HepG2 (cell line): ENCODE data around the gene CDK6. TPM values are rescaled to one million over a fixed set of nuclear protein-coding genes. Genes with fewer than 3 reads are reported as not detected.

Experiments
- CENPX ChIP-seq: sonication (generic); formaldehyde crosslinking; IDR thresholded peaks from 2 replicates; pipeline ENCODE4 v1.9.0; 2021; ENCODE audit warnings: mild to moderate bottlenecking, missing genetic modification reagents, moderate library complexity
- GTF2F1 ChIP-seq: fragments of 150-350 bp; IDR thresholded peaks from 2 replicates; pipeline ENCODE4 v1.6.1; 2014; ENCODE audit warnings: low read length
- IKZF1 ChIP-seq: fragments of 450-650 bp; IDR thresholded peaks from 2 replicates; pipeline ENCODE4 v1.7.1; 2016
- NR1H2 ChIP-seq: sonication (generic); formaldehyde crosslinking; IDR thresholded peaks from 2 replicates; pipeline ENCODE4 v1.8.1; 2022; ENCODE audit warnings: low read depth, missing genetic modification reagents, borderline replicate concordance
- PHB2 ChIP-seq: fragments of 450-650 bp; IDR thresholded peaks from 2 replicates; pipeline ENCODE4 v1.6.1; 2018; ENCODE audit not compliant: partially characterized antibody
- SMAD3 ChIP-seq: sonication (generic); formaldehyde crosslinking; IDR thresholded peaks from 2 replicates; pipeline ENCODE4 v1.4.0; 2020; ENCODE audit warnings: missing genetic modification reagents
- SOX5 ChIP-seq: IDR thresholded peaks from 2 replicates; pipeline ENCODE4 v1.6.1; 2016; ENCODE audit warnings: borderline replicate concordance
- THYN1 ChIP-seq: sonication (generic); formaldehyde crosslinking; IDR thresholded peaks from 2 replicates; pipeline ENCODE4 v1.8.1; 2023; ENCODE audit warnings: low read depth, mild to moderate bottlenecking, moderate library complexity, missing genetic modification reagents, borderline replicate concordance
- TOPORS ChIP-seq: sonication (generic); formaldehyde crosslinking; IDR thresholded peaks from 2 replicates; pipeline ENCODE4 v1.8.0; 2023; ENCODE audit warnings: mild to moderate bottlenecking, missing genetic modification reagents
- ZBTB8A ChIP-seq: sonication (generic); formaldehyde crosslinking; IDR thresholded peaks from 2 replicates; pipeline ENCODE4 v1.4.0; 2020; ENCODE audit warnings: mild to moderate bottlenecking, low read depth, missing genetic modification reagents, borderline replicate concordance
- ZNF24 ChIP-seq: fragments of 450-650 bp; IDR thresholded peaks from 2 replicates; pipeline ENCODE4 v1.6.1; 2017; ENCODE audit warnings: antibody characterized with exemption, mild to moderate bottlenecking
- ZNF337 ChIP-seq: sonication (generic); formaldehyde crosslinking; IDR thresholded peaks from 2 replicates; pipeline ENCODE4 v1.5.1; 2020; ENCODE audit warnings: missing genetic modification reagents, low read depth, mild to moderate bottlenecking, borderline replicate concordance
- ZNF614 ChIP-seq: IDR thresholded peaks from 2 replicates; pipeline ENCODE4 v1.6.1; 2018; ENCODE audit warnings: missing biosample characterization, missing genetic modification reagents, inconsistent platforms, borderline replicate concordance
- ZNF619 ChIP-seq: sonication (generic); formaldehyde crosslinking; IDR thresholded peaks from 2 replicates; pipeline ENCODE4 v1.4.0; 2020; ENCODE audit warnings: mild to moderate bottlenecking, missing genetic modification reagents
- ZNF670 ChIP-seq: sonication (generic); formaldehyde crosslinking; IDR thresholded peaks from 2 replicates; pipeline ENCODE4 v1.8.0; 2022; ENCODE audit warnings: mild to moderate bottlenecking, missing genetic modification reagents, borderline replicate concordance
- ZNF761 ChIP-seq: sonication (generic); formaldehyde crosslinking; conservative IDR thresholded peaks from 2 replicates; pipeline ENCODE4 v1.4.0; 2020; ENCODE audit warnings: mild to moderate bottlenecking, missing genetic modification reagents
- ZSCAN29 ChIP-seq: sonication (generic); formaldehyde crosslinking; conservative IDR thresholded peaks from 2 replicates; pipeline ENCODE4 v1.4.0; 2020; ENCODE audit warnings: mild to moderate bottlenecking, missing genetic modification reagents
- ZSCAN31 ChIP-seq: sonication (generic); formaldehyde crosslinking; IDR thresholded peaks from 2 replicates; pipeline ENCODE4 v1.5.0; 2020; ENCODE audit warnings: low read depth, mild to moderate bottlenecking, missing genetic modification reagents
- polyA plus RNA-seq, 8 experiments: library from polyadenylated mRNA; depleted of rRNA in 3 of 8; stranded (reverse) in 7 of 8; unstranded in 1 of 8; fragments of >200 nt; fragmentation: Illumina TruSeq in 4 of 8; extraction: Trizol in 4 of 8; gene quantifications; 2 replicates each; pipeline versions ENCODE4 v1.2.1 to v1.2.3, GENCODE V29; 2011 to 2016; ENCODE audit warnings: low read depth in 4 of 8, missing spikeins in 1 of 8, mixed read lengths in 1 of 8; ENCODE audit not compliant: insufficient read depth in 1 of 8
- total RNA-seq, 5 experiments: library from RNA; depleted of rRNA; stranded (reverse); fragments of >200 nt; fragmentation: Illumina TruSeq; extraction: Trizol; gene quantifications; 2 replicates each; pipeline ENCODE4 v1.2.3, GENCODE V29; 2016; ENCODE audit warnings: low read depth in 1 of 5
- TF ChIP-seq, protein P1 (sequence below): sonication (generic); formaldehyde crosslinking; IDR thresholded peaks from 2 replicates; pipeline ENCODE4 v1.5.0; 2020; ENCODE audit warnings: missing genetic modification reagents, mild to moderate bottlenecking, borderline replicate concordance
- TF ChIP-seq, protein P2 (sequence below), 2 experiments: fragments of 450-650 bp in 1 of 2; sonication (generic) in 1 of 2; formaldehyde crosslinking; IDR thresholded peaks; 2 replicates each; pipeline versions ENCODE4 v1.5.0 to v1.8.0; 2020 to 2022; ENCODE audit warnings: mild to moderate bottlenecking in 1 of 2, missing genetic modification reagents in 1 of 2
- TF ChIP-seq, protein P3 (sequence below): sonication (generic); formaldehyde crosslinking; conservative IDR thresholded peaks from 2 replicates; pipeline ENCODE4 v1.8.0; 2022; ENCODE audit warnings: missing genetic modification reagents
- TF ChIP-seq, protein P4 (sequence below): sonication (generic); formaldehyde crosslinking; IDR thresholded peaks from 2 replicates; pipeline ENCODE4 v1.5.0; 2020; ENCODE audit warnings: missing genetic modification reagents
- TF ChIP-seq, protein P5 (sequence below): sonication (generic); formaldehyde crosslinking; IDR thresholded peaks from 2 replicates; pipeline ENCODE4 v1.4.0; 2020; ENCODE audit warnings: low read depth, mild to moderate bottlenecking, missing genetic modification reagents
- TF ChIP-seq, protein P6 (sequence below): sonication (generic); formaldehyde crosslinking; IDR thresholded peaks from 2 replicates; pipeline ENCODE4 v1.4.0; 2020; ENCODE audit warnings: missing genetic modification reagents

The CDK6 gene
- total and polyA plus RNA-seq, 2 of the 13 experiments (the other 11 are each of a cell fraction or from before 2014, with no cell fraction given): 34.6 to 90.8 TPM

DNA sequence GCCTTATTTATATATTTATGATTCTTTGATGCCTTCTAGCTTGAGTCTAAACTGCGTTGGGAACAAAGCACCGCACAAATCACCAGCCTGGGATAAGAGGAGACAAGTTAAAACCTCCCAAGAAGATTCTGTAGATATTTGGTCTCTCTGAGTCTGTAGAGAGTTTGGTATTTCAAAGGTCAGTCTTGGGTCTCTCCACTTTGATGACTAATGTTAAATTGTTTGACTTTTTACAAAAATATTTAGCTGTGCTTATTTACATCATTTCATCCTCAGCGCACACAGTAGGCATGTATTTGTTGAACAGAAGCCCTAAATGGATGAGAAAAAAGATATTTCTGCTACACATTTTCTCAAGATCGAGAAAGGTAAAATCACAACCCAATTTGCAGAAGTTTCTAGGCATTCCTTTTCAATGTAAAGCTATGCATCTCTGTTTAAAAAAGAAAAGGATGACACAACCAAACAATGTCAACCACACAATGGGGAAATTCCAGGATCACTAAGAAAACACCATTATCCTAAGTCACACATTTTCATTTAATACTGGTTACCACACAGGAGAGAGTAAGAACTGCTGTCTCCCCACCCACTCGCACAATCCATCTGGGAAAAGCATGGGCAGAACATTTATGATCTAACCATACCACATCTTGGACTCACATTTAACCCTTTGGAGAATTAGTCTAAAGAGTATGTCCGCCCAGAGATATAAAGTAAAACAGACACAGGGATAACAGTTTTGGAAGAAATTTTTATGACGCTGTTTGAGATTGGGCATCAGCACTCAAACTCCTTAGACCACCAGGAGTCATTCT, 4.4 kb downstream of the CDK6 start (continued):
- TF ChIP-seq, protein P1, sequence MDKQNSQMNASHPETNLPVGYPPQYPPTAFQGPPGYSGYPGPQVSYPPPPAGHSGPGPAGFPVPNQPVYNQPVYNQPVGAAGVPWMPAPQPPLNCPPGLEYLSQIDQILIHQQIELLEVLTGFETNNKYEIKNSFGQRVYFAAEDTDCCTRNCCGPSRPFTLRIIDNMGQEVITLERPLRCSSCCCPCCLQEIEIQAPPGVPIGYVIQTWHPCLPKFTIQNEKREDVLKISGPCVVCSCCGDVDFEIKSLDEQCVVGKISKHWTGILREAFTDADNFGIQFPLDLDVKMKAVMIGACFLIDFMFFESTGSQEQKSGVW (CRISPR knock-in tag): no peak
- peak; percentile 73 for TF ChIP-seq ZNF24
- TF ChIP-seq ZBTB8A (CRISPR knock-in tag): no peak
- TF ChIP-seq ZNF337: no peak
- TF ChIP-seq, protein P2, sequence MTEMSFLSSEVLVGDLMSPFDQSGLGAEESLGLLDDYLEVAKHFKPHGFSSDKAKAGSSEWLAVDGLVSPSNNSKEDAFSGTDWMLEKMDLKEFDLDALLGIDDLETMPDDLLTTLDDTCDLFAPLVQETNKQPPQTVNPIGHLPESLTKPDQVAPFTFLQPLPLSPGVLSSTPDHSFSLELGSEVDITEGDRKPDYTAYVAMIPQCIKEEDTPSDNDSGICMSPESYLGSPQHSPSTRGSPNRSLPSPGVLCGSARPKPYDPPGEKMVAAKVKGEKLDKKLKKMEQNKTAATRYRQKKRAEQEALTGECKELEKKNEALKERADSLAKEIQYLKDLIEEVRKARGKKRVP (CRISPR knock-in tag; IDR thresholded peaks at IDR 0.05): 0 out of 4 replicates have a peak, but pooled peaks of 1 of the 2 experiments have one; percentile 0
- no peak for TF ChIP-seq ZSCAN29
- TF ChIP-seq, protein P3, sequence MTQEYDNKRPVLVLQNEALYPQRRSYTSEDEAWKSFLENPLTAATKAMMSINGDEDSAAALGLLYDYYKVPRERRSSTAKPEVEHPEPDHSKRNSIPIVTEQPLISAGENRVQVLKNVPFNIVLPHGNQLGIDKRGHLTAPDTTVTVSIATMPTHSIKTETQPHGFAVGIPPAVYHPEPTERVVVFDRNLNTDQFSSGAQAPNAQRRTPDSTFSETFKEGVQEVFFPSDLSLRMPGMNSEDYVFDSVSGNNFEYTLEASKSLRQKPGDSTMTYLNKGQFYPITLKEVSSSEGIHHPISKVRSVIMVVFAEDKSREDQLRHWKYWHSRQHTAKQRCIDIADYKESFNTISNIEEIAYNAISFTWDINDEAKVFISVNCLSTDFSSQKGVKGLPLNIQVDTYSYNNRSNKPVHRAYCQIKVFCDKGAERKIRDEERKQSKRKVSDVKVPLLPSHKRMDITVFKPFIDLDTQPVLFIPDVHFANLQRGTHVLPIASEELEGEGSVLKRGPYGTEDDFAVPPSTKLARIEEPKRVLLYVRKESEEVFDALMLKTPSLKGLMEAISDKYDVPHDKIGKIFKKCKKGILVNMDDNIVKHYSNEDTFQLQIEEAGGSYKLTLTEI: no peak
- no peak for TF ChIP-seq NR1H2
- TF ChIP-seq PHB2: no peak
- TF ChIP-seq ZNF619 (CRISPR knock-in tag): no peak
- peak; percentile 55; the same call in 1 of the 2 replicates for TF ChIP-seq ZNF670 (CRISPR knock-in tag)
- TF ChIP-seq, protein P4, sequence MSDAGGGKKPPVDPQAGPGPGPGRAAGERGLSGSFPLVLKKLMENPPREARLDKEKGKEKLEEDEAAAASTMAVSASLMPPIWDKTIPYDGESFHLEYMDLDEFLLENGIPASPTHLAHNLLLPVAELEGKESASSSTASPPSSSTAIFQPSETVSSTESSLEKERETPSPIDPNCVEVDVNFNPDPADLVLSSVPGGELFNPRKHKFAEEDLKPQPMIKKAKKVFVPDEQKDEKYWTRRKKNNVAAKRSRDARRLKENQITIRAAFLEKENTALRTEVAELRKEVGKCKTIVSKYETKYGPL (CRISPR knock-in tag): no peak
- TF ChIP-seq ZNF614 (CRISPR knock-in tag): 0 out of 2 replicates have a peak, but pooled peaks have one; percentile 21
- no peak for TF ChIP-seq GTF2F1
- TF ChIP-seq TOPORS (CRISPR knock-in tag): no peak
- no peak for TF ChIP-seq THYN1
- TF ChIP-seq SOX5 (CRISPR knock-in tag): peak; percentile 63; the same call in 1 of the 2 replicates
- TF ChIP-seq CENPX (CRISPR knock-in tag): no peak
- TF ChIP-seq, protein P5, sequence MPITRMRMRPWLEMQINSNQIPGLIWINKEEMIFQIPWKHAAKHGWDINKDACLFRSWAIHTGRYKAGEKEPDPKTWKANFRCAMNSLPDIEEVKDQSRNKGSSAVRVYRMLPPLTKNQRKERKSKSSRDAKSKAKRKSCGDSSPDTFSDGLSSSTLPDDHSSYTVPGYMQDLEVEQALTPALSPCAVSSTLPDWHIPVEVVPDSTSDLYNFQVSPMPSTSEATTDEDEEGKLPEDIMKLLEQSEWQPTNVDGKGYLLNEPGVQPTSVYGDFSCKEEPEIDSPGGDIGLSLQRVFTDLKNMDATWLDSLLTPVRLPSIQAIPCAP (CRISPR knock-in tag): no peak
- TF ChIP-seq ZNF761 (CRISPR knock-in tag): no peak
- TF ChIP-seq SMAD3 (CRISPR knock-in tag): no peak
- no peak for TF ChIP-seq ZSCAN31 (CRISPR knock-in tag)
- TF ChIP-seq, protein P6, sequence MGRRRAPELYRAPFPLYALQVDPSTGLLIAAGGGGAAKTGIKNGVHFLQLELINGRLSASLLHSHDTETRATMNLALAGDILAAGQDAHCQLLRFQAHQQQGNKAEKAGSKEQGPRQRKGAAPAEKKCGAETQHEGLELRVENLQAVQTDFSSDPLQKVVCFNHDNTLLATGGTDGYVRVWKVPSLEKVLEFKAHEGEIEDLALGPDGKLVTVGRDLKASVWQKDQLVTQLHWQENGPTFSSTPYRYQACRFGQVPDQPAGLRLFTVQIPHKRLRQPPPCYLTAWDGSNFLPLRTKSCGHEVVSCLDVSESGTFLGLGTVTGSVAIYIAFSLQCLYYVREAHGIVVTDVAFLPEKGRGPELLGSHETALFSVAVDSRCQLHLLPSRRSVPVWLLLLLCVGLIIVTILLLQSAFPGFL: no peak
- TF ChIP-seq IKZF1: no peak
